Lung (tissue), 12 donors: ENCODE measurements around the gene SUOX. TPM values are rescaled to one million over a fixed set of nuclear protein-coding genes. Genes with fewer than 3 reads are reported as not detected.
"Not testable (repeated sequence)": the region's sequence is repeated elsewhere in the genome, so short reads cannot be mapped to it uniquely, and the experiment has no call there.

Experiments used
- ATAC-seq: fragments of 200-7000 bp; cut with Tn5 transposase; one replicate; pipeline ENCODE4 v1.9.1; 2020; ENCODE audit warnings: moderate number of reproducible peaks; ENCODE audit not compliant: insufficient read depth, low FRiP score
- DNase-seq, 3 donors: peaks; one replicate each; pipeline ENCODE4 v3.0.0-alpha.2; 2013 to 2017
- H3K27ac ChIP-seq, 2 donors: one replicate each; pipeline ENCODE4 v1.5.1; 2013; ENCODE audit warnings: mild to moderate bottlenecking in 2 of 2, moderate library complexity in 2 of 2, control low read depth in 1 of 2, inconsistent platforms in 1 of 2, low read depth in 1 of 2, low read length in 1 of 2
- H3K27me3 ChIP-seq, 3 donors: one replicate each; pipeline ENCODE4 v1.5.1; 2013; ENCODE audit warnings: low read length in 2 of 3; ENCODE audit not compliant: control insufficient read depth in 3 of 3, insufficient read depth in 3 of 3
- H3K36me3 ChIP-seq, 4 donors: one replicate each; pipeline ENCODE4 v1.5.1; 2013; ENCODE audit warnings: low read length in 4 of 4, mild to moderate bottlenecking in 1 of 4, moderate library complexity in 1 of 4; ENCODE audit not compliant: control insufficient read depth in 4 of 4, insufficient read depth in 4 of 4
- H3K4me1 ChIP-seq, 5 donors: one replicate each; pipeline ENCODE4 v1.5.1; 2013; ENCODE audit warnings: low read length in 5 of 5, mild to moderate bottlenecking in 2 of 5, moderate library complexity in 1 of 5; ENCODE audit not compliant: control insufficient read depth in 5 of 5, insufficient read depth in 5 of 5
- H3K4me3 ChIP-seq: one replicate; pipeline ENCODE4 v1.5.1; 2013; ENCODE audit warnings: mild to moderate bottlenecking, control low read depth, moderate library complexity
- H3K9ac ChIP-seq, 2 donors: one replicate each; pipeline ENCODE4 v1.5.1; 2013; ENCODE audit warnings: low read length in 2 of 2, control low read depth in 1 of 2; ENCODE audit not compliant: insufficient read depth in 1 of 2
- H3K9me3 ChIP-seq, 4 donors: one replicate each; pipeline ENCODE4 v1.5.1; 2013; ENCODE audit warnings: low read length in 3 of 4, mild to moderate bottlenecking in 1 of 4, moderate library complexity in 1 of 4; ENCODE audit not compliant: control insufficient read depth in 4 of 4, insufficient read depth in 3 of 4
- WGBS, 2 donors: extraction: QIAGEN DNeasy Blood & Tissue Kit; methylation state at CpG; one replicate each; pipeline ENCODE4 v1.1.7; 2013; 5-methylcytosine and 5-hydroxymethylcytosine counted together
- polyA plus RNA-seq, 2 donors: library from polyadenylated mRNA; stranded (reverse); fragments of 200-250 nt; gene quantifications; one replicate each; pipeline ENCODE4 v1.2.1, GENCODE V29; 2013
- total RNA-seq, 2 donors: library from RNA; depleted of rRNA in 1 of 2; stranded (reverse); fragments of >200 nt in 1 of 2; gene quantifications; one replicate each; pipeline ENCODE4 v1.2.1, GENCODE V29; 2014 to 2021
- TF ChIP-seq, protein P1 (sequence below): IDR thresholded peaks from 2 replicates; pipeline ENCODE4 v1.5.1; 2012; ENCODE audit warnings: mild to moderate bottlenecking; ENCODE audit errors: control extremely low read depth, extremely low read depth
- donor health status: control.
- donor health status: control.
- donor health status: Bipolar disorder and iron deficiency.
- donor health status: healthy.
- donor health status: DM: yes; HTN: yes; CAD: no.

The SUOX gene
- total and polyA plus RNA-seq, 4 donors, result 15.1 to 26.2 (median 17.4) TPM

DNA sequence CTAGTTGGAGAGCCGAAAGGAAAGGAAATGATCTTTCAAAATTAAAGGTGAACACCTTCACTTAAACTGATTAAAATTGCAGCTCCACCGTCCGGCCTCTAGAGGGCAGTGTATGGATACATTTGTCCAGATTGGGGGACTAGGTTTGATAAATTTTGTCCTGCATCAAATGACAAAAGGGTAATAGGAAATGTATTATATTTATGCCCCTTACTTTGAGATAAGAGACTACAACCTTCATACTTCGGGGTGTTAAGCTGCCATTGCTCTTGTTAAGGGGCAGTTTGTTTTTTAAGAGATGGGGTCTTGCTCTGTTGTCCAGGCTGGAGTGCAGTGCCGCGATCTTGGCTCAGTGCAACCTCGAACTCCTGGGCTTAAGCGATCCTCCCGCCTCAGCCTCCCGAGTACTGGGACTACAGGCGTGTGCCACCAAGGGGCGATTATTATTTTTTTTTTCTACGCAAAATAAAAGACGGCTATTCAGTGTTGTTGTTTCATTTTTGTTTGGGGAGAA lies 818 bp upstream of the SUOX start:
- H3K27ac ChIP-seq, result peak overlapping the region in 1 of 2 donors; percentile 77
- H3K4me3 ChIP-seq, result no peak overlapping the region
- 25 to 30% methylated on average over 14 of the region's 14 CpGs for WGBS, 2 donors
- peak overlapping the region in 1 of 2 donors; percentile 30 for H3K9ac ChIP-seq
- ATAC-seq (peak; percentile 56), DNase-seq (peak; percentile 63 to 85 (median 84))
- peaks cover 0 to 16% (median 2%) of the 10 kb centered on the region in 5 donors for H3K4me1 ChIP-seq
- no peaks in the 10 kb centered on the region for H3K9me3 ChIP-seq
- H3K36me3 ChIP-seq, result peaks cover 16 to 25% (median 19%) of the 10 kb centered on the region in 4 donors
- TF ChIP-seq, protein P1, sequence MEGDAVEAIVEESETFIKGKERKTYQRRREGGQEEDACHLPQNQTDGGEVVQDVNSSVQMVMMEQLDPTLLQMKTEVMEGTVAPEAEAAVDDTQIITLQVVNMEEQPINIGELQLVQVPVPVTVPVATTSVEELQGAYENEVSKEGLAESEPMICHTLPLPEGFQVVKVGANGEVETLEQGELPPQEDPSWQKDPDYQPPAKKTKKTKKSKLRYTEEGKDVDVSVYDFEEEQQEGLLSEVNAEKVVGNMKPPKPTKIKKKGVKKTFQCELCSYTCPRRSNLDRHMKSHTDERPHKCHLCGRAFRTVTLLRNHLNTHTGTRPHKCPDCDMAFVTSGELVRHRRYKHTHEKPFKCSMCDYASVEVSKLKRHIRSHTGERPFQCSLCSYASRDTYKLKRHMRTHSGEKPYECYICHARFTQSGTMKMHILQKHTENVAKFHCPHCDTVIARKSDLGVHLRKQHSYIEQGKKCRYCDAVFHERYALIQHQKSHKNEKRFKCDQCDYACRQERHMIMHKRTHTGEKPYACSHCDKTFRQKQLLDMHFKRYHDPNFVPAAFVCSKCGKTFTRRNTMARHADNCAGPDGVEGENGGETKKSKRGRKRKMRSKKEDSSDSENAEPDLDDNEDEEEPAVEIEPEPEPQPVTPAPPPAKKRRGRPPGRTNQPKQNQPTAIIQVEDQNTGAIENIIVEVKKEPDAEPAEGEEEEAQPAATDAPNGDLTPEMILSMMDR, result peak; percentile 72
- H3K27me3 ChIP-seq, result no peaks in the 10 kb centered on the region

DNA sequence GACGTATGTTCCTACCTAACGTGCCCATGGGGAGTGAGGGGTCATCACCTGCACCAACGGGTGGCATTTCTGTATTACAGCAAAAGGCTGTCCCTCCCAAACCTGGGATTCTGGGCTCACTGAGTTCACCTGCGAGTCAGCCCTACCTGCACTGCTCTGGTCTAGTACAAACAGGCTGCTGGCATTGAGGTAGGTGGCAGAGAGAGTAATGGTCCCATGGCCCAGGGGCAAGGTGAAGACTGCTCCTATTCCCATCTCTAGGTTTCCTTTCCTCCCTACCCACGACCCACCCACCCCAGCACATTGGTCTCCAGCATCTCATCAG lies 421 bp downstream of the SUOX start:
- Histone ChIP-seq H3K4me3 (peak overlapping the region; percentile 68), H3K4me1 (peaks cover 0 to 16% (median 5%) of the 10 kb centered on the region in 5 donors), H3K27me3 (no peaks in the 10 kb centered on the region), H3K27ac (peak overlapping the region; percentile 73 to 85), H3K9ac (peak overlapping the region; percentile 50 to 76), H3K9me3 (no peaks in the 10 kb centered on the region), H3K36me3 (peaks cover 9 to 22% (median 12%) of the 10 kb centered on the region in 4 donors)
- TF ChIP-seq, protein P1, result no peak
- 2 to 3% methylated on average over 5 of the region's 5 CpGs for WGBS, 2 donors
- ATAC-seq (no peak), DNase-seq (peak in 1 of 3 donors; percentile 30)

DNA sequence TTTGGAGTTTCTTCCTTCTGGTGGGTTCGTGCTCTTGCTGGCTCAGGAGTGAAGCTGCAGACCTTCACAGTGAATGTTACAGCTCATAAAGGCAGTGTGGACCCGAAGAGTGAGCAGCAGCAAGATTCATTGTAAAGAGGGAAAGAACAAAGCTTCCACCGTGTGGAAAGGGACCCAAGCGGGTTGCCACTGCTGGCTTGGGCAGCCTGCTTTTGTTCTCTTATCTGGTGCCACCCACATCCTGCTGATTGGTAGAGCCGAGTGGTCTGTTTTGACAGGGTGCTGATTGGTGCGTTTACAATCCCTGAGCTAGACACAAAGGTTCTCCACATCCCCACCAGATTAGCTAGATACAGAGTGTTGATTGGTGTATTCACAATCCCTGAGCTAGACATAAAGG lies 2.4 kb downstream of the SUOX start:
- peaks cover 0 to 16% (median 5%) of the 10 kb centered on the region in 5 donors for H3K4me1 ChIP-seq
- H3K9me3 ChIP-seq, ATAC-seq, H3K9ac ChIP-seq, H3K27ac ChIP-seq, H3K4me3 ChIP-seq, DNase-seq, H3K27me3 ChIP-seq: not testable (repeated sequence)
- WGBS, 2 donors, result 76 to 79% methylated on average over 5 to 6 of the region's 6 CpGs
- H3K36me3 ChIP-seq, result peaks cover 0 to 25% (median 6%) of the 10 kb centered on the region in 4 donors

DNA sequence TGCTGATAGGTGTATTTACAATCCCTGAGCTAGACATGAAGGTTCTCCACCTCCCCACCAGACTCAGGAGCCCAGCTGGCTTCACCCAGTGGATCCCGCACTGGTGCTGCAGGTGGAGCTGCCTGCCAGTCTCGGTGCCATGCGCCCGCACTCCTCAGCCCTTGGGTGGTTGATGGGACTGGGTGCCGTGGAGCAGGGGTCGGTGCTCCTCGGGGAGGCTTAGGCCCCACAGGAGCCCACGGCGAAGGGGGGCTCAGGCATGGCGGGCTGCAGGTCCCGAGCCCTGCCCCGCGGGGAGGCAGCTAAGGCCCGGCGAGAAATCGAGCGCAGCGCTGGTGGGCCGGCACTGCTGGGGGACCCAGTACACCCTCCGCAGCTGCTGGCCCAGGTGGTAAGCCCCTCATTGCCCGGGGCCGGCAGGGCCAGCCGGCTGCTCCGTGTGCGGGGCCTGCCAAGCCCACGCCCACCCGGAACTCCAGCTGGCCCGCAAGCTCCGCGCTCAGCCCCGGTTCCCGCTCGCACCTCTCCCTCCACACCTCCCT lies 3.0 kb downstream of the SUOX start:
- H3K36me3 ChIP-seq, result peaks cover 0 to 23% (median 8%) of the 10 kb centered on the region in 4 donors
- H3K4me1 ChIP-seq, result peaks cover 0 to 16% (median 5%) of the 10 kb centered on the region in 5 donors
- H3K27ac ChIP-seq, H3K4me3 ChIP-seq, H3K9ac ChIP-seq, H3K9me3 ChIP-seq, H3K27me3 ChIP-seq, ATAC-seq, DNase-seq: not testable (repeated sequence)
- WGBS, 2 donors, result 93 to 98% methylated on average over 20 to 33 of the region's 33 CpGs
